ENCODE measurements around the gene STRN3. TPM values are rescaled to one million over a fixed set of nuclear protein-coding genes. Genes with fewer than 3 reads are reported as not detected.
A peak's percentile ranks its signal among the peaks of the same experiment; 100 is the strongest.
"Not testable (repeated sequence)": the region's sequence is repeated elsewhere in the genome, so short reads cannot be mapped to it uniquely, and the experiment has no call there.

The STRN3 gene
- total RNA-seq, 2 experiments from 2014 or later: 14.7 to 15.3 TPM

- no peak for ATAC-seq
- intact Hi-C loops (cut with micrococcal nuclease): no loop called here
- no peaks in the 10 kb centered on the region for H3K9me3 Mint-ChIP-seq
- CTCF ChIA-PET: no interaction called here
- no peaks in the 10 kb centered on the region for H3K4me1 Mint-ChIP-seq (ENCODE audit: low read depth)
- TF ChIP-seq, protein P1, sequence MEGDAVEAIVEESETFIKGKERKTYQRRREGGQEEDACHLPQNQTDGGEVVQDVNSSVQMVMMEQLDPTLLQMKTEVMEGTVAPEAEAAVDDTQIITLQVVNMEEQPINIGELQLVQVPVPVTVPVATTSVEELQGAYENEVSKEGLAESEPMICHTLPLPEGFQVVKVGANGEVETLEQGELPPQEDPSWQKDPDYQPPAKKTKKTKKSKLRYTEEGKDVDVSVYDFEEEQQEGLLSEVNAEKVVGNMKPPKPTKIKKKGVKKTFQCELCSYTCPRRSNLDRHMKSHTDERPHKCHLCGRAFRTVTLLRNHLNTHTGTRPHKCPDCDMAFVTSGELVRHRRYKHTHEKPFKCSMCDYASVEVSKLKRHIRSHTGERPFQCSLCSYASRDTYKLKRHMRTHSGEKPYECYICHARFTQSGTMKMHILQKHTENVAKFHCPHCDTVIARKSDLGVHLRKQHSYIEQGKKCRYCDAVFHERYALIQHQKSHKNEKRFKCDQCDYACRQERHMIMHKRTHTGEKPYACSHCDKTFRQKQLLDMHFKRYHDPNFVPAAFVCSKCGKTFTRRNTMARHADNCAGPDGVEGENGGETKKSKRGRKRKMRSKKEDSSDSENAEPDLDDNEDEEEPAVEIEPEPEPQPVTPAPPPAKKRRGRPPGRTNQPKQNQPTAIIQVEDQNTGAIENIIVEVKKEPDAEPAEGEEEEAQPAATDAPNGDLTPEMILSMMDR (IDR thresholded peaks at IDR 0.05): no peak
- no peaks in the 10 kb centered on the region for H3K27me3 Mint-ChIP-seq
- POLR2A ChIA-PET: no interaction called here
- H3K4me3 Mint-ChIP-seq: no peak overlapping the region
- H3K27ac Mint-ChIP-seq: no peak overlapping the region
- peaks cover 33% of the 10 kb centered on the region for H3K36me3 Mint-ChIP-seq (ENCODE audit: low read depth)
- no peak for DNase-seq
Observed at GRCh38 chr14:30943694-30944093, 82.5 kb downstream of the STRN3 start.

DNA sequence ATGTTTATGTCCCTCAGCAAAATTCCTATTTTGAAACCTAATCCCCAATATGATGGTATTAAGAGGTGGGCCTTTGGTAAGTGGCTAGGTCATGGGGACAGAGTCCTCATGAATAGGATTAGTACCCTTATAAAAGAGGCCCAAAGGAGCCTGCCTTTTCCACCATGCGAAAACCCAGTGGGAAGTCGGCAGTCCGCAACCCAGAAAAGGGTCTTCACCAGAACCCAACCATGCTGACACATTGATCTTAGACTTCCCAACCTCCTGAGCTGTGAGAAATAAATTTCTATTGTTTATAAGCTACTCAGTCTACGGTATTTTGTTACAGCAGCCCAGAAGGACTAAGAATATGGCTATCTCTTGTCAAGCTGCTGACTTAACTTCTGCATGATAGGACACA lies 85.3 kb downstream of the STRN3 start:
- H3K4me1 Mint-ChIP-seq (ENCODE audit: low read depth): no peaks in the 10 kb centered on the region
- POLR2A ChIA-PET: no interaction called here
- no peaks in the 10 kb centered on the region for H3K9me3 Mint-ChIP-seq
- peaks cover 21% of the 10 kb centered on the region for H3K36me3 Mint-ChIP-seq (ENCODE audit: low read depth)
- no peaks in the 10 kb centered on the region for H3K27me3 Mint-ChIP-seq
- no peak overlapping the region for H3K4me3 Mint-ChIP-seq
- TF ChIP-seq, protein P1 (IDR thresholded peaks at IDR 0.05): no peak
- ATAC-seq: no peak
- intact Hi-C loops (cut with micrococcal nuclease): no loop called here
- H3K27ac Mint-ChIP-seq: no peak overlapping the region
- DNase-seq: no peak
- CTCF ChIA-PET: interaction anchor here (2.0 kb wide), 1 partner anchor 39 kb away, joined by 5 read pairs; no protein-coding TSS in a partner anchor

GRCh38 chr14:30938617-30939016 lies 87.6 kb downstream of the STRN3 start:
- Mint-ChIP-seq H3K9me3 (no peaks in the 10 kb centered on the region), H3K27ac (no peak overlapping the region), H3K36me3 (ENCODE audit: low read depth) (peaks cover 18% of the 10 kb centered on the region), H3K4me3 (no peak overlapping the region), H3K4me1 (ENCODE audit: low read depth) (no peaks in the 10 kb centered on the region), H3K27me3 (no peaks in the 10 kb centered on the region)
- intact Hi-C loops (cut with micrococcal nuclease): no loop called here
- ChIA-PET CTCF (no interaction called here), POLR2A (no interaction called here)
- ATAC-seq (no peak), DNase-seq (no peak)
- TF ChIP-seq, protein P1 (IDR thresholded peaks at IDR 0.05): no peak

GRCh38 chr14:30935445-30935844 lies 90.7 kb downstream of the STRN3 start:
- no peaks in the 10 kb centered on the region for H3K27me3 Mint-ChIP-seq

GRCh38 chr14:30933937-30934336 lies 92.2 kb downstream of the STRN3 start:
- H3K4me1 Mint-ChIP-seq (ENCODE audit: low read depth); ATAC-seq; DNase-seq; H3K27ac Mint-ChIP-seq; H3K4me3 Mint-ChIP-seq; intact Hi-C loops (cut with micrococcal nuclease); H3K9me3 Mint-ChIP-seq; POLR2A ChIA-PET; H3K27me3 Mint-ChIP-seq; H3K36me3 Mint-ChIP-seq (ENCODE audit: low read depth): not testable (repeated sequence)
- CTCF ChIA-PET: interaction anchor here (1.2 to 1.5 kb wide), 2 partner anchors 12 kb away, joined by 3 read pairs; no protein-coding TSS in a partner anchor

More at GRCh38 chr14:30935445-30935844, 90.7 kb downstream of the STRN3 start:
- DNase-seq (no peak), ATAC-seq (no peak)
- ChIA-PET CTCF (no interaction called here), POLR2A (no interaction called here)
- Mint-ChIP-seq H3K4me1 (ENCODE audit: low read depth) (peaks cover under 1% of the 10 kb centered on the region), H3K36me3 (ENCODE audit: low read depth) (peaks cover 6% of the 10 kb centered on the region), H3K27ac (no peak overlapping the region), H3K9me3 (no peaks in the 10 kb centered on the region), H3K4me3 (no peak overlapping the region)
- intact Hi-C loops (cut with micrococcal nuclease): no loop called here
- TF ChIP-seq, protein P1 (IDR thresholded peaks at IDR 0.05): no peak

DNA sequence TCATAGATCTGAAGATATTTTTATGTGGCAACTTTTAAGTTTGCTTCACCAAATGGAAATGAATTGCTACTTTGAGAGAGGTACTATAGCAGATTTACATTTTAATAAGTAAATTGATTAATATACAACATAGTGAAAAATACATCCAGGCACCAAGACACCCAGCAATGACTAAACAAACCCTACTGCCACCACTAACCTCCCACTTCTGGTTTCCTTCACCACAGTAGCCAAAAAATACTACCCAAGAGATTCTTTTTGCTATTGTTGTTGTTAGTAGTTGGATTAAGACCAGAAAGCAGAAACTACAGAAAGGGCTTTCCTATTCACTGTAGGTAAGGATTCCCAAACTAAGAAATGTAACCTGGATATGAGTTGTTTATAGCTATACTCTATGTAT lies 97.7 kb downstream of the STRN3 start:
- Mint-ChIP-seq H3K27ac (no peak overlapping the region), H3K9me3 (no peaks in the 10 kb centered on the region), H3K4me3 (no peak overlapping the region), H3K27me3 (no peaks in the 10 kb centered on the region), H3K36me3 (ENCODE audit: low read depth) (peaks cover 3% of the 10 kb centered on the region), H3K4me1 (ENCODE audit: low read depth) (peaks cover 15% of the 10 kb centered on the region)
- ChIA-PET POLR2A (no interaction called here), CTCF (no interaction called here)
- ATAC-seq: peak; percentile 47
- DNase-seq: peak; percentile 33
- intact Hi-C loops (cut with micrococcal nuclease): no loop called here
- TF ChIP-seq, protein P1 (IDR thresholded peaks at IDR 0.05): no peak
